GM18870 (cell line): ENCODE measurements around the gene GM2A.
"Not testable (repeated sequence)": the region's sequence is repeated elsewhere in the genome, so short reads cannot be mapped to it uniquely, and the experiment has no call there.

ENCODE experiments used
- ATAC-seq: cut with Tn5 transposase; IDR thresholded peaks from one replicate; pipeline ENCODE4 v1.9.1; 2021; ENCODE audit warnings: moderate library complexity; ENCODE audit not compliant: unreplicated experiment

The GM2A gene

DNA sequence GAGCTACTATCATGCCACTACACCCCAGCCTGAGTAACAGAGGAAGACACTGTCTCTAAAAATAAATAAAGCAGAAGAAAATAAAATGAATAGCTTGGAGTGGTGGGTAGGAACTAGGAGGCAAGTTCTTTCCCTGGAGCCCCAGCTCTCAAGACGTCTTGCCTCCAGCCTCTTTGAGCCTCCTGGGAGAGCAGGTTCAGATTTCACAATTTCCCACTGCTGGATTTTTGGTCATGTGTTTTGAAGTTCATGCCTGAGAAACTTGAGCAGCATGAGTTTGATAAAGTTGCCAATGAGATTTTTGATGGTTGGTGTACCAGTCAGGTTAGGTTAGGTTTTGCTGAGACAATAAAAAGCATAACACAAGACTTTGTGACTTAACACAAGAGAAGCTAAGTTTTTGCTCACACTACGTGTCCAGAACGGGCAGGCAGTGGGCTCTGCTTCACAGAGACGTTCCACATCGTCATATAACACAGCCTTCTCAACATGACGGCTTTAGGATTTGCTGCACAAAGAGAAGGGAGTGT is 25.0 kb upstream of the GM2A start:
- ATAC-seq, result no peak

DNA sequence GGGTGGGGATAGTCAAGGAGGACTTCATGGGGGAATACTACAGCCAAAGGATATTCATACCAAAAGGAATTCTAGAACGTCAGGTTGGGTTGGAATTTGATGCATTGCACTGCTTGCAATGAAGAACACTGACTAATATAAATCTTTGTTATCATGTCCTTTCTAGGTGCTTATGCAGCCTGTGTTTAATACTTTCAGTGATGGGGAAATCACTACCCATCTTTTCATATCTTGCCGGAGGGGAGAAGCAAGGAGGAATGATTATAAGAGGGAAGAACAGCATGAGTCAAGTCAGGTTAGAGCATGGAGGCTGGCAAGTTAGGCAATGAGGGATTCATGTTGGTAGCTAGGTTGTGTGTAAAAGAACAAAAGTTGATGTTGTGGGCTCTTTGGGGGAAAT is 24.0 kb upstream of the GM2A start:
- no peak for ATAC-seq

DNA sequence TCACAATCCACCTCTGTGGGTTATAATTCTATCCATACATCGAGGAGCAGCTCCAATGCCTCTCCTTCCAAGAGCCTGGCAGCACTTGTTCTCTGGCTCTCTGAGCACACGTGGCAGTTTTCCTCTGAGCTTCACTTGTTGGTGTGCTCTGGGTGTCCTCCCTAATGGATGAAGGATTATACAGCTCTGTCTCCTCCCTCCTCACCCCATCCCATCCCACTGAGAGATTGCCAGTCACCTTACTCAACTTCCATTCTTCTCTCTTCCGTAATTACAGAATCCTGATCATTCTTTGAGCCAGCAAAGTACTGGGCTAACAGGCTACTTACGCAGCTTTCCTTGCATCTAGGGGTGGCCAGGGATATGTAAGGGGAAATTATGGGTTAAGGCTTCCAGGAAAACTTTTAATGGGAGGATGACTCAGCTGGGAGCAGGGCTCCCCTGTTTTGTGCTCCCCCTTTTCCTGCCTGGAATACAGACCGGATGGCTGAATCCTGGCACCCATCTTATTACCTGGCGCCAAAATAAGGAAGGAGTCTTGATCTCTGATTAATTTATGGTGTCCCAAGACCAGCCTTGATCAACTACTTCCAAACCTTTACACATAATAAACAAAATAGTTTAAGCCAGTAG is 22.8 kb upstream of the GM2A start:
- no peak for ATAC-seq

- ATAC-seq, result no peak
Measured at GRCh38 chr5:151231359-151231758, 21.6 kb upstream of the GM2A start.

DNA sequence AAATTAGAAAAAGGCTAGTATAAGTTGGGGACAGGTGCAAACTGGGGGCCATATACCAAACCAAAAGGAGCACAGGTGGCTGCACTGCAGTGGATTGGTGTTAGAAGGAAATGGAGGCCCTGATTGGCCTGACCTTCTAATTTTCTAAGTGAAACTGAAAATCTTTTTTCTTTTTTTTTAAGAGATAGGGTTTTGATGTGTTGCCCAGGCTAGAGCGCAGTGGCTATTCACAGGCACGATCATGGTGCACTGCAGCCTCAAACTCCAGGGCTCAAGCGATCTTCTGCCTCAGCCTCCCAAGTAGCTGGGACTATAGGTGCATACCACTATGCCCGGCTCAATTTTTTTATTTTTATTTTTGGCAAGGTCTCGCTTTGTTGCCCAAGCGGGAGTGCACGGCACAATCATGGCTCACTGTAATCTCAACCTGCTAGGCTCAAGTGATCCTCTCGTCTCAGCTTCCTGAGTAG is 19.3 kb upstream of the GM2A start:
- peak; percentile 75 for ATAC-seq

DNA sequence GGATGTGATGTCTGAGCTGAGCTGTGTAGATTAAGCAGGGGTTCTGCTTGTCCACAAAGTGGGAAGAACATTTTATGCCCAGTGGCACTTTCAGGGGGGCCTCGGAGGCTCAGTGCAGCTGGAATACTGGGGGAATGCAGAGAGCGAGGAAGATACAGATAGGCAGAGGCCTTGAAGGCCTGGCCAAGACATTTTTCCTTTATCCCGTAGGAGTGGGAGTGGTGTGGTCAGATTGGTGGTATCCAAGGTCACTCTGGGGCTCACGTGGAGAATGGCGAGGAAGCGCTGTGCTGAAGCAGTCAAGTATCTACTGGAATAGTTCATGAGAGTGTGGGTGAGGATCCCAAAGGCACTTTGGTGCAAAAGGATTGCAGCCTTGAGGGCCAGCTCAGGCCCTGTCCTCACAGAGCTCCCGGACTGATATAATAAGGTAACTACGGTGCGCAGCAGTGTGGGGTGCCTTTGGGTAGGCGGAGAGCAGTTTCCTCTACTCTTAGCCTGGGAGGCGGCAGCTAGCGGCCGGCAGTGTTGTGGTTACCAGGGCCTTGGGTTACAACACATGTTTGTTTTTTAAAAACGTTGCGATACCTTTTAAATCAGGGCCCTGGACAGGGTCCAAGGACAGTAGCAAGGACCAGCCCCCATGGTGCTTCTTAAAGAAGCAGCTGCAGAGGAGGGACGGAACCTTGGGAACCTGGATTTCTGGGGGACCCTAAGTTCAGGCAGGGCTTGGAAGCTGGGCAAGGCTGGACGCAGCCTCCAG is 18.3 kb upstream of the GM2A start:
- ATAC-seq, result peak; percentile 61

DNA sequence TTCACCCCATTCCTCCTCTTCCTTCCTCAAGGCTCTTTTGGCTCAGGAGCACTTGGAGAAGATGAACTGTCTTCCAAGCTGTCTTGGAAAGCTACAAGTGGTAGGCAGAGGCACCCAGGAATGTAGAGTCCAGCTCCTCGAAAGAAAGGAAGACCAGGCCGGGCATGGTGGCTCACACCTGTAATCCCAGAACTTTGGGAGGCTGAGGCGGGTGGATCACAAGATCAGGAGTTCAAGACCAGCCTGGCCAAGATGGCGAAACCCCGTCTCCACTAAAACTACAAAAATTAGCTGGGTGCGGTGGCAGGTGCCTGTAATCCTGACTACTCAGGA is 17.8 kb upstream of the GM2A start:
- ATAC-seq, result not testable (repeated sequence)

DNA sequence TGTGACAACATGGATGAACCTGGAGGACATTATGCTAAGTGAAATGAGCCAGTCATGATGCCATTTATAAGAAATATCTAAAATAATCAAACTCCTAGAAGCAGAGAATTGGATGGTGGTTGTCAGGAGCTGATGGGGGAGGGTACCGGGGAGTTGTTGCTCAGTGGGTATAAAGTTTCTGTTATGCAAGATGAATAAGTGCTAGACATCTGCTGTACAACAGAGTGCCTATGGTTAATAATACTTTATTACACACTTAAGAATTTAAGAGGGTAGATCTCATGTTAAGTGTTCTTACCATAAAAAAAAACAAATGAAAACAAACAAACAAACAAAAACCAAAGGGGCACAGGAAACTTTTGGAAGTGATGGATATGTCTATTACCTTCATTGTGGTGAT is 16.1 kb upstream of the GM2A start:
- no peak for ATAC-seq

GRCh38 chr5:151237685-151238084 is 15.3 kb upstream of the GM2A start:
- ATAC-seq, result no peak

DNA sequence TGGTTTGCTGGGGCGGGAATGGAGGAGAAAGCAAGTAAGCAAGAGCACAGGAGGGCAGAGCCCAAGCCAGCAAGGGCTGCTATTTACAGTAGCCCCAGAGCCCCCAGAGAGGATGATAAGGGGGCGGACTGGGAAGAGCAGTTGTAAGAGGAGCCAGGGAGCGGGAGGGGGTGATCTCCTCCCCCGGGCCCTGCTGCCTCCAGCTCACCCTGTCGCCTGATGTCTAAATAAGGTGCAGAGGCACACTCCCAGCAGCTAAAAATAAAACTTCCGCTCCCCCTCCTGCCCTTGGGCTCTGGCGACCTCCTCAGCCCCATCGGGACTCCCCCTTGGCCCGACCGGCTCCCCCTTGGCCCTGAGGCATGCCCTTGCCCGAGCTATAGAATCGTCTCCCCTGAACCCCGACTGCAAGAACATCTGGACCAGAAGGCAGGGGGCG is 14.7 kb upstream of the GM2A start:
- ATAC-seq, result peak; percentile 26

DNA sequence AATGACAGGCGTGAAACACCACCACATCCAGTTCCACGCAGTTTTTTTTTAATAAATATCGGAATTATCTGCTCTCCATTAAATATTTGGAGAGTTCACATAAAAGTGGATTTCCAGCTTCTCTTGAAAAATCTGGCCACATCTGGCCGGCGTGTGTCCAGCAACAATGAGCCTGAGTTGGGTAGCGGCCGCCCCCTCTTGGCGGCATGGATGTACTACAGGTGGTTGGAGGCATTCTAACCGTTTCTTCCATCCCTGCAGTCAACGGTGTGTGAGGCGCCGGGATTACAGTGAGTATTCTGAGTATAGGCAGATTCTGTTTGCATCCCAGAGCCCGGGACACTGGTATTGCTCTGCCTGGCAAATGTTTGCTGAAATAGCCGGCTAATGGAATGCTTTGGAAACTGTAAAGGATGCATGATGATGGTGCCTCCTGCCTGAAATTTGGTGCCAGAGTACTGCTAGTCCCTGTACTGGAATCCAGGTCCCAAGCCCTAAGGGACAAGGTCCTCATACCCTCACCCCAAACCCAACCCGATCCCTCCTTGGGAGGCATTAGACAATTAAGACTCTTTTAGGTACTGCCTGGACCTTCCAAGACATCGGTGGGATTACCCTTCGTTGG is 13.6 kb upstream of the GM2A start:
- ATAC-seq, result peak; percentile 54

DNA sequence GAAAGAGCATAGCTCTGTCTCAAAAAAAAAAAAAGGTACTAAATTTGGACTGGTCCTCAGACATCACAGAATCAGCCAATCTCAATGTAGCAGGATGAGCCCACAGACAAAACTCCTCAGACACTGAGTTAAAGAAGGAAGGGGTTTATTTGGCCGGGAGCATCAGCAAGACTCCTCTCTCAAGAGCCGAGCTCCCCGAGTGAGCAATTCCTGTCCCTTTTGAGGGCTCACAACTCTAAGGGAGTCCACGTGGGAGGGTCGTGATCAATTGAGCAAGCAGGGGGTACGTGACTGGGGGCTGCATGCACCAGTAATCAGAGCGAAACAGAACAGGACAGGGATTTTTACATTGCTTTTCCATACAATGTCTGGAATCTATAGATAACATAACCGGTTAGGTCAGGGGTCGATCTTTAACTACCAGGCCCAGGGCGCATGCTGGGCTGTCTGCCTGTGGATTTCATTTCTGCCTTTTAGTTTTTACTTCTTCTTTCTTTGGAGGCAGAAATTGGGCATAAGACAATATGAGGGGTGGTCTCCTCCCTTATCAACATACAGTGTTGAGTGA is 12.6 kb upstream of the GM2A start:
- ATAC-seq, result not testable (repeated sequence)

GRCh38 chr5:151240924-151241635 is 11.9 kb upstream of the GM2A start:
- no peak for ATAC-seq

GRCh38 chr5:151243127-151243526 is 9.9 kb upstream of the GM2A start:
- no peak for ATAC-seq

DNA sequence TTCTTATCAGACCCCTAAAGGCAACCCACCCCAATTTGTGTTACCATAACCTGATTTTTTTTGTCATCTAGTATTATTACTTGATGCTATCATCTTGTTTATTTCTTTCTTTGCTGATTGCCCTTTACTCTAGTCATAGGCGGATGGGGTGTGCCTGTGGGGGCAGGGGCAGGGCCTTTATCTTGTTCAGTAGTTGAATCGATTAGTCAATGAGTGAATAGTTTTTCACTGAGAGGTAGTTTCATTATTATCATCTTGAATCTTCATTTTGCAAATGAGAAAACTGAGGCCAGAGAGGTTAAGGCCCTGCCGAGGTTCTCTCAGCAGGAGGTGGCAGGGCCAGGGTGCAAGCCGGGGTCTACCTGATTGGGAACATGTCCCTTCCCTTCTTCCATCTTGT is 9.4 kb upstream of the GM2A start:
- no peak for ATAC-seq

- ATAC-seq, result no peak
Measured at GRCh38 chr5:151244206-151244605, 8.8 kb upstream of the GM2A start.

- no peak for ATAC-seq
Measured at GRCh38 chr5:151245680-151246219, 7.2 kb upstream of the GM2A start.

DNA sequence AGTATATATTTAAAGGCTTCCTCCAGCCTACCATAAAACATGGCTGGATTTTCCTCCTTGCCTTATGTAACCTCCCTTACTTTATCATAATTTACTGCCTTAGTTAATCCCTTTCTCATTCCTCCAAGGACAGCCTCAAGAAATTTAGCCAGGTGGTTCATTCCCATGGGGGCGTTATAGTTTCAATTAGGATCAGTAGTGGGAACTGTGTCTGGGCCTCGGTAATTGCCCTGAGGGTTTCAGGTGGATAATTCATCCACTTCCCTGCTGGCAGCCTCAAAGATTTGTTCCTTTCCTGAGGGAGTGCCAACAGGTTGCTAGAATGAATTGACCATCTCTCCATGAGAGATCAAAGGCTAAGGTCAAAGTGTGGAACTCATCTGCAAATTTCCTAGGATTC is 4.3 kb upstream of the GM2A start:
- ATAC-seq, result no peak

- ATAC-seq, result no peak
Measured at GRCh38 chr5:151249281-151249680, 3.7 kb upstream of the GM2A start.

DNA sequence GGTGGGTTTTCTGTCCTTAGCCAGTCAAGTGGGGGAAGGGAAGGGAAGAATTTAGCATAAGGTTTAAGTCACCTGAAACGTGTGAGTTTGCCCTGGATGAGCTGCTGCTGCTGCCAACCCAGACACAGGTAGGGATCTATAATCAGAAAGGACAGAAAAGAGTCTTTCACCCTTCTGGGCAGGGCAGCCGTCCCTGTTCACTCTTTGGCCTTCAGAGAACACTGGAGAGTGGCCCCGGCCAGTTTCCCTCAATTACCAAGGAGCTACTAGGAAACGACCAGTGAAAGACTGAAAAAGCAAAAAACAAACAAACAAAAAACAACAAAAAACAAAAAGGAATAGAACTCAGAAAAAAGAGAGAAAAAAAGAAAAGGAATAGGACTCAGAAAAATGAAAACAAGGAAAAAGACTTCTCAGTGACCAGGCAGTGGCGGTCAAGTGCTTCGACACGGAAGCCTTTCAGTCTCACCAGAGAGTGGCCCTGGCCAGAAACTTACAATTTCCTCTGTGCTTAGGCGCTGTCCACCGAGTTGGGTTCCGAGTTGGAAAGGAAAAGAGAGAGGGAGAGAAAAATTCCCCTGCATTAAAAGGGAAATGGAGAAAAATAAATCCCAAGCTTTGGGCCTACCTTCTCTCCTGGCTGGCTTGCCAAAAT is 2.5 kb upstream of the GM2A start:
- ATAC-seq, result no peak
